Ishikawa (cell line): ENCODE results near the gene OPCML.

ENCODE experiments used
- CEBPB ChIP-seq: IDR thresholded peaks from 2 replicates; pipeline ENCODE4 v1.6.1; 2012
- CREB1 ChIP-seq: IDR thresholded peaks from 2 replicates; pipeline ENCODE4 v1.6.1; 2012; ENCODE audit warnings: low read depth
- EGR1 ChIP-seq: IDR thresholded peaks from 2 replicates; pipeline ENCODE4 v1.6.1; 2012
- EP300 ChIP-seq: IDR thresholded peaks from 2 replicates; pipeline ENCODE4 v1.6.1; 2012; ENCODE audit warnings: borderline replicate concordance
- FOXM1 ChIP-seq: IDR thresholded peaks from 2 replicates; pipeline ENCODE4 v1.6.1; 2012; ENCODE audit warnings: low read depth, borderline replicate concordance
- MAX ChIP-seq: IDR thresholded peaks from 2 replicates; pipeline ENCODE4 v1.6.1; 2012
- NFIC ChIP-seq: IDR thresholded peaks from 2 replicates; pipeline ENCODE4 v1.6.1; 2012
- RAD21 ChIP-seq: IDR thresholded peaks from 2 replicates; pipeline ENCODE4 v1.6.1; 2012; ENCODE audit warnings: low read depth
- TAF1 ChIP-seq: IDR thresholded peaks from 2 replicates; pipeline ENCODE4 v1.6.1; 2012; ENCODE audit warnings: low read depth, mild to moderate bottlenecking
- TCF12 ChIP-seq: IDR thresholded peaks from 2 replicates; pipeline ENCODE4 v1.6.1; 2012; ENCODE audit warnings: low read depth
- TEAD4 ChIP-seq: IDR thresholded peaks from 2 replicates; pipeline ENCODE4 v1.6.1; 2012
- YY1 ChIP-seq: IDR thresholded peaks from 2 replicates; pipeline ENCODE4 v1.6.1; 2012; ENCODE audit warnings: low read depth
- ZBTB7A ChIP-seq: IDR thresholded peaks from 2 replicates; pipeline ENCODE4 v1.6.1; 2012; ENCODE audit warnings: low read depth
- TF ChIP-seq, protein P1 (sequence below): IDR thresholded peaks from 2 replicates; pipeline ENCODE4 v1.6.1; 2012; ENCODE audit warnings: low read depth, mild to moderate bottlenecking
- TF ChIP-seq, protein P2 (sequence below): IDR thresholded peaks from 2 replicates; pipeline ENCODE4 v1.6.1; 2012

Gene OPCML

DNA sequence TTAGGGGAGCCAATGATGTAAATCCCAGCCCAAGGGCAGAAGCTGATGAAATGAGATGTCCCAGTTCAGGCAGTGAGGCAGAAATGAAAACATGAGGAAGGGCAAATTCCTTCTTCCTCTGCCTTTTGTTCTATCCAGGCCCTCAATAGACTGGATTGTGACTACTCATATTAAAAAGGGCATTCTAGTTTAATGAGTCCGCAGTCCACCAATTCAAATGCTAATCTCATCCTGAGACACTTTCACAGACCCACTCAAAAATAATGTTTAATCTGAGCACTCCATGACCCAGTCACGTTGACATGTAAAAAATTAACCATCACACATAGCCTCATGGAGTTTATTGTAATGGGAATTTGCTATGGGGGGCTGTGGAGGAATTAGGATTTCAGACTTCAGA lies 717.9 kb downstream of the OPCML start:
- TF ChIP-seq FOXM1 (no peak), TAF1 (no peak), NFIC (no peak), EGR1 (no peak), CEBPB (no peak), TCF12 (no peak), YY1 (no peak), RAD21 (no peak), EP300 (no peak), TEAD4 (no peak), ZBTB7A (no peak)
- TF ChIP-seq, protein P1, sequence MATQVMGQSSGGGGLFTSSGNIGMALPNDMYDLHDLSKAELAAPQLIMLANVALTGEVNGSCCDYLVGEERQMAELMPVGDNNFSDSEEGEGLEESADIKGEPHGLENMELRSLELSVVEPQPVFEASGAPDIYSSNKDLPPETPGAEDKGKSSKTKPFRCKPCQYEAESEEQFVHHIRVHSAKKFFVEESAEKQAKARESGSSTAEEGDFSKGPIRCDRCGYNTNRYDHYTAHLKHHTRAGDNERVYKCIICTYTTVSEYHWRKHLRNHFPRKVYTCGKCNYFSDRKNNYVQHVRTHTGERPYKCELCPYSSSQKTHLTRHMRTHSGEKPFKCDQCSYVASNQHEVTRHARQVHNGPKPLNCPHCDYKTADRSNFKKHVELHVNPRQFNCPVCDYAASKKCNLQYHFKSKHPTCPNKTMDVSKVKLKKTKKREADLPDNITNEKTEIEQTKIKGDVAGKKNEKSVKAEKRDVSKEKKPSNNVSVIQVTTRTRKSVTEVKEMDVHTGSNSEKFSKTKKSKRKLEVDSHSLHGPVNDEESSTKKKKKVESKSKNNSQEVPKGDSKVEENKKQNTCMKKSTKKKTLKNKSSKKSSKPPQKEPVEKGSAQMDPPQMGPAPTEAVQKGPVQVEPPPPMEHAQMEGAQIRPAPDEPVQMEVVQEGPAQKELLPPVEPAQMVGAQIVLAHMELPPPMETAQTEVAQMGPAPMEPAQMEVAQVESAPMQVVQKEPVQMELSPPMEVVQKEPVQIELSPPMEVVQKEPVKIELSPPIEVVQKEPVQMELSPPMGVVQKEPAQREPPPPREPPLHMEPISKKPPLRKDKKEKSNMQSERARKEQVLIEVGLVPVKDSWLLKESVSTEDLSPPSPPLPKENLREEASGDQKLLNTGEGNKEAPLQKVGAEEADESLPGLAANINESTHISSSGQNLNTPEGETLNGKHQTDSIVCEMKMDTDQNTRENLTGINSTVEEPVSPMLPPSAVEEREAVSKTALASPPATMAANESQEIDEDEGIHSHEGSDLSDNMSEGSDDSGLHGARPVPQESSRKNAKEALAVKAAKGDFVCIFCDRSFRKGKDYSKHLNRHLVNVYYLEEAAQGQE = no peak
- TF ChIP-seq, protein P2, sequence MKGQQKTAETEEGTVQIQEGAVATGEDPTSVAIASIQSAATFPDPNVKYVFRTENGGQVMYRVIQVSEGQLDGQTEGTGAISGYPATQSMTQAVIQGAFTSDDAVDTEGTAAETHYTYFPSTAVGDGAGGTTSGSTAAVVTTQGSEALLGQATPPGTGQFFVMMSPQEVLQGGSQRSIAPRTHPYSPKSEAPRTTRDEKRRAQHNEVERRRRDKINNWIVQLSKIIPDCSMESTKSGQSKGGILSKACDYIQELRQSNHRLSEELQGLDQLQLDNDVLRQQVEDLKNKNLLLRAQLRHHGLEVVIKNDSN = no peak

DNA sequence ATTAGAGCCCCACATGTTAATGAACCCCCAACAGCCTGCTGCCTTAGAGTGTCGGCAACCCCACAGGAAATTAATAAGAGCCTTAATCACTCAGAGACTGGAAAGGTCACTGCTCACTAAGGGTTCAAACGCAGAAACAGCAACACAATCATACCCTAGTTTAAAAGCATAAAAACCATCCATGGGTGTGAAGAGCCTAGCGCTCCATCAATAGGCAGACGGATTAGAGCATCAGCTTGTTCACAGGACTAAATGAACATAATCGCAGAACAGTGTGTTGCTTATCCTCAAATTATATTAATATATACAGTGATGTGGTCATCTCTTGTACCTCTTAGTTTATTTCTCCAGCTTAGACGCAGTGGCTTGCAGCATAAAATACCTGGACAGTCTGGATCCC lies 720.7 kb downstream of the OPCML start:
- no peak for TF ChIP-seq ZBTB7A
- TF ChIP-seq FOXM1 = no peak
- TF ChIP-seq NFIC = no peak
- TF ChIP-seq, protein P2 = no peak
- no peak for TF ChIP-seq RAD21
- no peak for TF ChIP-seq EGR1
- TF ChIP-seq TAF1 = no peak

DNA sequence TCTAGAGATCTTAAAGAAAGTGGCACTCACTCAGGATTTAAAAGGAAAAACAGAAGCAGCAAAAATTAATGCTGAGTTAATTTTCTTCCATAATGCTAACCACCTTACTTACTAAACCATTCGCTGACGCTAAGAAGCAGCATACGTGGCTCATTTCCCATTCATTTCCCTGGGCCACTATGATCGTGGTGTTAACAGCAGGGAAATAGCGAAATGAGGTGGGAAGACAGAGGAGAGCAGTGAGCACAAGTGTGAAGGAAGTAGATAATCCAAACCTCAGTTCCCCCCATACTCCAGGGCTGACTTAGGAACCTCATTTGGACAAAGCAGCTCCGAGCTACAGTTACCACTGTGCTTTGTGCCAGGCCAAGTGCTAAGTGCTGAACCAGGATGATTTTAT lies 723.2 kb downstream of the OPCML start:
- no peak for TF ChIP-seq CEBPB
- TF ChIP-seq ZBTB7A = no peak
- TF ChIP-seq YY1 = no peak
- no peak for TF ChIP-seq RAD21
- TF ChIP-seq EGR1 = no peak
- no peak for TF ChIP-seq EP300
- TF ChIP-seq FOXM1 = no peak
- TF ChIP-seq, protein P2 = no peak
- TF ChIP-seq CREB1 = no peak
- no peak for TF ChIP-seq TCF12
- TF ChIP-seq NFIC = no peak
- TF ChIP-seq, protein P1 = no peak
- no peak for TF ChIP-seq TEAD4
- no peak for TF ChIP-seq TAF1
- TF ChIP-seq MAX = no peak

- TF ChIP-seq TAF1 (no peak), NFIC (no peak), CEBPB (no peak), RAD21 (no peak), FOXM1 (no peak), TCF12 (no peak), EGR1 (no peak), CREB1 (no peak), ZBTB7A (no peak), YY1 (no peak), EP300 (no peak), TEAD4 (no peak), MAX (no peak)
- TF ChIP-seq, protein P2 = no peak
- TF ChIP-seq, protein P1 = no peak
These were observed 728.0 kb downstream of the OPCML start for GRCh38 chr11:132804258-132804657.
